ENCODE results near the gene ELMO2.
A peak's percentile ranks its signal among the peaks of the same experiment; 100 is the strongest.
"Not testable (repeated sequence)": the region's sequence is repeated elsewhere in the genome, so short reads cannot be mapped to it uniquely, and the experiment has no call there.

Gene ELMO2

DNA sequence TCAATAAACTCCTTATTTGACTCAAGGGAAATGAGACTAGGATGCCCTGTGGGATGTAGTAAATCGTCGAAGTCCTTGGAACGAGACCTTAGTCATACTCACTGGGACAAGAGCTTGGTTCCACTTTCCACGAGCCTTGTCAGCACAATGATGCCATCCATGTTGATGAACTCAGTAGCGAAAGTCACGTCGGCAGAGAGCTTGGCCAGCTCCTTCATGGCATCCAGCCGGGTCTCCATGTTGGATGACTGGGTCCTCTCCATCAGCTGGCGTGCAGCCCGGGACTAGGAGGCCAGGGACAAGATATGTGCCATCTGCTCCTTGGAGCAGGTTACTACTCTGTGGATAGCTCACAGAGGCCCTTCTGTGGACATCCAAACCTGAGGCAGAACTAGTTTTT lies 17.5 kb downstream of the ELMO2 start:
- no peak overlapping the region for H3K27ac ChIP-seq (ENCODE audit: low read depth, low read length, severe bottlenecking)
- H3K4me1 ChIP-seq (ENCODE audit: control insufficient read depth, insufficient read depth, low read length, poor library complexity, severe bottlenecking), result no peaks in the 10 kb centered on the region
- peaks cover 96% of the 10 kb centered on the region for H3K36me3 ChIP-seq (ENCODE audit: control insufficient read depth, insufficient read depth, low read length)
- WGBS, 2 experiments (ENCODE audit: insufficient coverage in 2 of 2), result 99% methylated on average over 9 to 10 of the region's 10 CpGs
- no peak overlapping the region for H3K4me3 ChIP-seq (ENCODE audit: extremely low read depth, insufficient read depth, low read length, poor library complexity, severe bottlenecking)
- H3K9me3 ChIP-seq (ENCODE audit: control insufficient read depth, low read length), result no peaks in the 10 kb centered on the region

DNA sequence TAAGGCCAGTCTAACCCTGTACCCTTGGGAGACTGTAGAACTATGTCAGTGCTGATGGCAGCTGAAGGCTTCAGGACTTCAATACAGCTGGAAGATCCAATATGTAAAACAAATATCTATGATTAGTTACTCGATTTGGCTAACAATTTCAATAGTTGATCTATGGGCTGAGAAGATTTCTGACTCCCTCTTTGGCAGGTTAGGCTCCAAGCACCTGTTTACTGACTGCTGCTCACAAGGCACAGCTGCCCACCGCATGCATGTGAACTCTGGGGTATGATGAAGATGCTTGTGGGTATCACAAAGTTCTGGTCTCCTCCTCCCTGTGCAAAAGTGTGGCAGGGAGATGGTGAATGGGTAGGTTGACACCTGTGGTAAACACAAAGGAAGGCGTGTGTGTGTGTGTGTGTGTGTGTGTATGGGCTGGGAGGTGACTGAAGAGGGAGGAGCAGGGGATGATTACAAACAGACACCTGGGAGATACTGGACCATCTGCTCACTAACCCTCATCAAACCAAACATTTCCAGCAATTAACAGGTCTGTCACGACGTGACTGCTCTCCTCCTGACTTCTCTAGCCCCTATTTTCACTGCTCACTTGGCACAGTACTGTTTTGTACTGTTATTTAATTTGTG lies 18.1 kb downstream of the ELMO2 start:
- H3K36me3 ChIP-seq (ENCODE audit: control insufficient read depth, insufficient read depth, low read length), result peaks cover 95% of the 10 kb centered on the region
- H3K4me1 ChIP-seq (ENCODE audit: control insufficient read depth, insufficient read depth, low read length, poor library complexity, severe bottlenecking), result no peaks in the 10 kb centered on the region
- WGBS, 2 experiments (ENCODE audit: insufficient coverage in 2 of 2), result 95 to 100% methylated on average over 2 to 4 of the region's 5 CpGs
- H3K9me3 ChIP-seq (ENCODE audit: control insufficient read depth, low read length), result no peaks in the 10 kb centered on the region
- H3K27ac ChIP-seq (ENCODE audit: low read depth, low read length, severe bottlenecking), result no peak overlapping the region
- no peak overlapping the region for H3K4me3 ChIP-seq (ENCODE audit: extremely low read depth, insufficient read depth, low read length, poor library complexity, severe bottlenecking)

DNA sequence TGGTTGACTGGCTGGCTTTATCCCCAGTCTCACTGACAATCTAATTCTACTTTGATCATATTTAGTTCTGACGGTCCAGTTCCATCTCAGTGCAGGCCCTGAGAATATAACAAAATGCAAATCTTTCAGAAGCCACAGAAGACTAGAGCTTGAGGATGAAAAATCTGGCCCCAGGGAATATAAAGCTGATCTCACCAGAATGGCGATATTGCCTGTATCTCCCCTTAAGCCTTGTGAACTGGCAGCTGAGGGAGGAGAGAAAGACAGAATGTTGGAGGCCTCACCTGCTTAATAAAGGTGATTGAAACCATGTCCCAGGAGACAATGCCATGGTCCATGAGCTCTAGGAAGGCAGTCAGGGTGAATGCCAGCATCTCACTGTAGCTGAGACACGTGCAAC lies 19.4 kb downstream of the ELMO2 start:
- H3K4me3 ChIP-seq (ENCODE audit: extremely low read depth, insufficient read depth, low read length, poor library complexity, severe bottlenecking); H3K4me1 ChIP-seq (ENCODE audit: control insufficient read depth, insufficient read depth, low read length, poor library complexity, severe bottlenecking); H3K27ac ChIP-seq (ENCODE audit: low read depth, low read length, severe bottlenecking); H3K9me3 ChIP-seq (ENCODE audit: control insufficient read depth, low read length): not testable (repeated sequence)
- 88 to 100% methylated on average over 2 to 3 of the region's 3 CpGs for WGBS, 2 experiments (ENCODE audit: insufficient coverage in 2 of 2)
- H3K36me3 ChIP-seq (ENCODE audit: control insufficient read depth, insufficient read depth, low read length), result peaks cover 95% of the 10 kb centered on the region

DNA sequence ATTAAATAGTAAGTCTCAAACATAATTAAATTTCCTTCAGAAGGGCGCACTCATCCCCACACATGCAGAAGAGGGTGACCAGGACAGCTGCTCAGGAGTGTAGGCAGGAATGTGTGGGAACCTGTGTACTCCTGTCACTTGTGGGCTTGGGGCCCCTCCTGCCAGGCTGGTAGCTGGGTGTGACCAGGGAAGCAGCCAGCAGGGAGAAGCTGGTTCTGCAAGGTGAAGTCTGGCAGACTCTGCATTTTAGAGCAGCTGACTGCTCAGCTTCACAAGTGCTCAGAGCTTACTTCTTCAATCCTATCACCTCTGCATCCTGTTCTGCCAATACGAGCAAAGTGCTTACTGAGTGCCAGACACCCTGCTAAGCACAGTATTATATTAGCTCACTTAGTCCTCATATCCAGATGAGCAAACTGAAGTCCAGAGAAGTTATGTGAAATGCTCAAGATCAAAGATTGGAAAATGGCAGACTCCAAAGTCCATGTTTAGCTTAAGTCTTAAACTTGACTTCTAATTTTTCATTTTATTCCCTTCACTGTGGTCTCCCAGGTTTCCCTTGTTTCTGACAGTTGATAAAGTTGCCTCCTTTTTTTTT lies 27.9 kb downstream of the ELMO2 start:
- H3K4me3 ChIP-seq (ENCODE audit: extremely low read depth, insufficient read depth, low read length, poor library complexity, severe bottlenecking), result no peak overlapping the region
- H3K36me3 ChIP-seq (ENCODE audit: control insufficient read depth, insufficient read depth, low read length), result peaks cover 82% of the 10 kb centered on the region
- peaks cover 8% of the 10 kb centered on the region for H3K4me1 ChIP-seq (ENCODE audit: control insufficient read depth, insufficient read depth, low read length, poor library complexity, severe bottlenecking)
- no peak overlapping the region for H3K27ac ChIP-seq (ENCODE audit: low read depth, low read length, severe bottlenecking)
- H3K9me3 ChIP-seq (ENCODE audit: control insufficient read depth, low read length), result no peaks in the 10 kb centered on the region
- 94 to 100% methylated on average over 1 to 2 of the region's 2 CpGs for WGBS, 2 experiments (ENCODE audit: insufficient coverage in 2 of 2)

DNA sequence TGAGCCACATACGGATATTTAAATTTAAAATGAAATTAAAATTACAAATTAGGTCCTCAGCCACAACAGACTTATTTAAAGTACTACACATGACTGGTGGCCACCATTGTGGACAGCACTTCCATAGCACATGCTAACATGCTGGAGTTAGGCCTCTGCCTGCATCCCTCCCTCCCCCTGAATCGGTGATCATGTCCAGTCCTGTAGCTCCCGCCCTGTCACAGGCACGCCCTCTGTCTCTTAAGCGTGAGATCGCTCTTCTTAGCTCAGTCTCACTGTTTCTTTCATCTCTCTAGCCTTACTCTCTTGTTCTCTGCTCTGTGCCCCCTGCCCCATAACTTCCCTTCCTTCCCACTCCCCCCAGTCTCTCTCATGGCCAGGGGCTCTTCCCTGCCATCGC lies 28.9 kb downstream of the ELMO2 start:
- peaks cover 82% of the 10 kb centered on the region for H3K36me3 ChIP-seq (ENCODE audit: control insufficient read depth, insufficient read depth, low read length)
- no peaks in the 10 kb centered on the region for H3K9me3 ChIP-seq (ENCODE audit: control insufficient read depth, low read length)
- 95% methylated on average over 6 of the region's 7 CpGs for WGBS, 2 experiments (ENCODE audit: insufficient coverage in 2 of 2)
- H3K4me3 ChIP-seq (ENCODE audit: extremely low read depth, insufficient read depth, low read length, poor library complexity, severe bottlenecking), result no peak overlapping the region
- no peak overlapping the region for H3K27ac ChIP-seq (ENCODE audit: low read depth, low read length, severe bottlenecking)
- H3K4me1 ChIP-seq (ENCODE audit: control insufficient read depth, insufficient read depth, low read length, poor library complexity, severe bottlenecking), result peaks cover 8% of the 10 kb centered on the region

DNA sequence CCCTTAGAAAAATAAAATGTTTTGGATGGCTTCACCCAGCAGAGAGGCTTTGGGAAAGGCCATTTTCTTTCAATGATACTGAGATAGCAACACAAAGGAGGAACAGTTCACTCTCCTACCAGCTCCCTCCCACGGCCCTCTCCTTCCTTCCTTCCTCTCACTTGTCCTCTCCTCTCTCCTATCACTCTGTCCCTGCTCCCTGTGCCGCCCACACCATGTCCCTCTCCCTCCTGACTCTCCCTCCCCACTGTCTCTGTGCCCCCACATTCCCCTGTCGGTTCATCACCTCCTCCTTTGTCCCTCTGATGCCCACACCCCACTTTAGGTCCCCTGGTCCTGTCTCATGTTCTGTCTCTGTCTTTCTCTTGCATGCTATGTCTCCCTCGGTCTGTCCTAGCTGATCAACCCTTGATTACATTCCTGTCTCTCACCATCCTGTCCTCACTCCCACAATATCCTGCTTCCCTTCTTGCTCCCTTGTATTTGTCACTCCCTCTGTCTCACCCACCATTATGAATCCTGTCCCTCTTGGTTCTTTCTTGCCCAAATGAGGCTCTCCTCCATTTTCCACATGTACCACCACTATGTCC lies 30.1 kb downstream of the ELMO2 start:
- no peaks in the 10 kb centered on the region for H3K9me3 ChIP-seq (ENCODE audit: control insufficient read depth, low read length)
- peaks cover 82% of the 10 kb centered on the region for H3K36me3 ChIP-seq (ENCODE audit: control insufficient read depth, insufficient read depth, low read length)
- 79 to 85% methylated on average over 3 to 4 of the region's 4 CpGs for WGBS, 2 experiments (ENCODE audit: insufficient coverage in 2 of 2)
- peak overlapping the region; percentile 66 for H3K27ac ChIP-seq (ENCODE audit: low read depth, low read length, severe bottlenecking)
- no peak overlapping the region for H3K4me3 ChIP-seq (ENCODE audit: extremely low read depth, insufficient read depth, low read length, poor library complexity, severe bottlenecking)
- H3K4me1 ChIP-seq (ENCODE audit: control insufficient read depth, insufficient read depth, low read length, poor library complexity, severe bottlenecking), result peaks cover 8% of the 10 kb centered on the region

DNA sequence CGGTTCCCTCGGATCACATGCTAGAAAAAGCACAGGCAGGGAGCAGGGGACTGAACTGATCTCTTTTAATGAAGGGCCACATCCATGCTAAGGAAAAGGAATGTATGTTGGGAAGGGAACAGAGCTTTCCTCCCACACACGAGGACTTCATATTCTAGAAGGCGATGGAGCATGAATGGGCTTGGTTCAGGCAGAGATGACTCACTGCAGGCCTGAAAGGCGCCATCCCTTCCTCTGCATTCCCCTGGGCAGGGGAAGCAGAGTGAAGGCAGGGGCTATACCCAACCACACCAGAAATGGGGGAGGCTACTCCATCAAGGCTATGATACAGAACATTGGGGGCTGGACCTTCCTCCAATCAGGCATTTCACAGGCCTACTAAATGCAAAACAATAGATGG lies 30.6 kb downstream of the ELMO2 start:
- 93 to 94% methylated on average over 2 to 4 of the region's 5 CpGs for WGBS, 2 experiments (ENCODE audit: insufficient coverage in 2 of 2)

DNA sequence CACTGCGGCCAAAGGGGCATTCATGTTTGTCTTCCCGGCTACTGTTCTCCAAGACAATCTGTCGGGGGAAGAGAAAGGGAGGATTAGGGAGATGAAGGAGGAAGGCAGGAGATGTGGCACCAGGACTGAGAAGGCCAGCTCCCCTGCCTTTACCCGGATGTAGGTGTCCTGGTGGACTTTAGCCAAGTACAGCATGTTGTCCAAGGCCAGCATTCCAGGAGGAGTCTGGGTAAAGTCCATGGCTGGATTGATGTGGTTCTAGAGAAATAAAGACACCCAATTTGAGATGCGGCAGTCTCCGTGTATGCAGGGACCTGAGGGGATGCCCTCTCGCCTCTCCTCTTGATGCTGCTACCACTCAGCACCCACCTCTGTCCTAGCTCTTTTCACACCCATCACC lies 32.0 kb downstream of the ELMO2 start:
- Histone ChIP-seq H3K9me3 (ENCODE audit: control insufficient read depth, low read length) (no peaks in the 10 kb centered on the region), H3K4me1 (ENCODE audit: control insufficient read depth, insufficient read depth, low read length, poor library complexity, severe bottlenecking) (peaks cover 8% of the 10 kb centered on the region), H3K4me3 (ENCODE audit: extremely low read depth, insufficient read depth, low read length, poor library complexity, severe bottlenecking) (no peak overlapping the region), H3K36me3 (ENCODE audit: control insufficient read depth, insufficient read depth, low read length) (peaks cover 84% of the 10 kb centered on the region), H3K27ac (ENCODE audit: low read depth, low read length, severe bottlenecking) (no peak overlapping the region)
- 94 to 96% methylated on average over 4 to 7 of the region's 7 CpGs for WGBS, 2 experiments (ENCODE audit: insufficient coverage in 2 of 2)

More for the DNA sequence above, 30.6 kb downstream of the ELMO2 start:
- Histone ChIP-seq H3K36me3 (ENCODE audit: control insufficient read depth, insufficient read depth, low read length) (peaks cover 85% of the 10 kb centered on the region), H3K9me3 (ENCODE audit: control insufficient read depth, low read length) (no peaks in the 10 kb centered on the region), H3K4me3 (ENCODE audit: extremely low read depth, insufficient read depth, low read length, poor library complexity, severe bottlenecking) (no peak overlapping the region), H3K27ac (ENCODE audit: low read depth, low read length, severe bottlenecking) (peak overlapping the region; percentile 66), H3K4me1 (ENCODE audit: control insufficient read depth, insufficient read depth, low read length, poor library complexity, severe bottlenecking) (peaks cover 8% of the 10 kb centered on the region)

DNA sequence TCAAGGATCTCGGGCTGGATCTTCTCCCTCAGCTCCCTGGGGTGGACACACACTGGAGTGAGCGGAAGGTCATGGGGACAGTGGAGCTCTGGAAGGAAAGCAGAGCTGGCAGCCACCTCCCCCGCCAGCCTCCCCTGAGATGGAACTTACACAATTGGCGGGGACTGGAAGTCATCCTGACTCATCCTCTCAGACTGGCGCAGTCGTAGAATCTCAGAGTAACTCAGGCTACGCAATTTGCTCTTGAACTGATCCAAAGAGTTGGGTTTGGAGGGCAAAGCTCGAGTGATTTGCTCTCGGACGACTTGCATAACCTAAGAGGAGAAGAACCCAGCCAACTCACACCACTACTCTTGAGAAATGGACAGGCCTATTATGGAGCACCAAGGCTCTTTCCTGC lies 34.8 kb downstream of the ELMO2 start:
- H3K27ac ChIP-seq (ENCODE audit: low read depth, low read length, severe bottlenecking), result no peak overlapping the region
- H3K9me3 ChIP-seq (ENCODE audit: control insufficient read depth, low read length), result no peaks in the 10 kb centered on the region
- 97 to 98% methylated on average over 7 of the region's 10 CpGs for WGBS, 2 experiments (ENCODE audit: insufficient coverage in 2 of 2)
- H3K4me1 ChIP-seq (ENCODE audit: control insufficient read depth, insufficient read depth, low read length, poor library complexity, severe bottlenecking), result peaks cover 3% of the 10 kb centered on the region
- peaks cover 98% of the 10 kb centered on the region for H3K36me3 ChIP-seq (ENCODE audit: control insufficient read depth, insufficient read depth, low read length)
- H3K4me3 ChIP-seq (ENCODE audit: extremely low read depth, insufficient read depth, low read length, poor library complexity, severe bottlenecking), result no peak overlapping the region

DNA sequence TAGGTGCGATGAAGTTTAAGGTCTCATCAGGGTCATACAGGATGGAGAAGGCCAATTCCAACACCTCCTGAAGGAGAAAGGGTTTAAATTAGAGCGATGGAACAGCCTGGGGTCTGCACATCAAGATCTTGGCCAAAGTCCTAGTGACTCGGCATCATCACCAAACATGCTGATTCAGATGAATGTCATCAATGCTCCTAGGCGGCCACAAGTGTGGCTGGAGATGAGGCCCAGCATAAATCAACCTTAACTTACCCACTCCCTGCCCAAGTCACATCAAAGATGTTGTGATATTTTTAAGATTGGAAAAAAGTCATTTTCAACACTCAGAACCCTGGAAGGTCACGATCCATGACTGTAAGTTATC lies 37.5 kb downstream of the ELMO2 start:
- no peak overlapping the region for H3K27ac ChIP-seq (ENCODE audit: low read depth, low read length, severe bottlenecking)
- WGBS, 2 experiments (ENCODE audit: insufficient coverage in 2 of 2), result 94 to 100% methylated on average over 1 to 3 of the region's 5 CpGs
- peaks cover 9% of the 10 kb centered on the region for H3K4me1 ChIP-seq (ENCODE audit: control insufficient read depth, insufficient read depth, low read length, poor library complexity, severe bottlenecking)
- H3K36me3 ChIP-seq (ENCODE audit: control insufficient read depth, insufficient read depth, low read length), result peaks cover 85% of the 10 kb centered on the region
- no peaks in the 10 kb centered on the region for H3K9me3 ChIP-seq (ENCODE audit: control insufficient read depth, low read length)
- H3K4me3 ChIP-seq (ENCODE audit: extremely low read depth, insufficient read depth, low read length, poor library complexity, severe bottlenecking), result no peak overlapping the region

Measured in mesodermal cell (in vitro differentiated cells).